22Rv1 (cell line): Measurements from ENCODE around the gene TLR2.

ENCODE experiments used
- H3K27ac ChIP-seq: fragments of 450-650 bp; 2 replicates; pipeline ENCODE4 v1.5.1; 2017
- CTCF ChIP-seq: fragments of 450-650 bp; IDR thresholded peaks from 2 replicates; pipeline ENCODE4 v1.5.1; 2017; ENCODE audit warnings: mild to moderate bottlenecking
- ZFX ChIP-seq: fragments of 450-650 bp; IDR thresholded peaks from 2 replicates; pipeline ENCODE4 v1.6.1; 2017; ENCODE audit warnings: antibody characterized with exemption, borderline replicate concordance

Gene TLR2

GRCh38 chr4:153729895-153730294 is 45.8 kb downstream of the TLR2 start:
- TF ChIP-seq CTCF: no peak
- TF ChIP-seq ZFX: no peak
- no peak overlapping the region for H3K27ac ChIP-seq

- TF ChIP-seq ZFX (no peak), CTCF (no peak)
- no peak overlapping the region for H3K27ac ChIP-seq
Observed at GRCh38 chr4:153731239-153731638, 47.2 kb downstream of the TLR2 start.

- no peak overlapping the region for H3K27ac ChIP-seq
- TF ChIP-seq CTCF: no peak
- no peak for TF ChIP-seq ZFX
Observed at GRCh38 chr4:153733751-153734448, 49.8 kb downstream of the TLR2 start.

- H3K27ac ChIP-seq: no peak overlapping the region
- TF ChIP-seq CTCF (no peak), ZFX (no peak)
Observed at GRCh38 chr4:153735906-153736461, 51.9 kb downstream of the TLR2 start.

- TF ChIP-seq CTCF: no peak
- TF ChIP-seq ZFX: no peak
- no peak overlapping the region for H3K27ac ChIP-seq
Observed at GRCh38 chr4:153741541-153741940, 57.5 kb downstream of the TLR2 start.

- no peak for TF ChIP-seq ZFX
- no peak for TF ChIP-seq CTCF
- no peak overlapping the region for H3K27ac ChIP-seq
Observed at GRCh38 chr4:153745651-153746050, 61.6 kb downstream of the TLR2 start.

GRCh38 chr4:153747406-153747955 is 63.4 kb downstream of the TLR2 start:
- TF ChIP-seq CTCF (no peak), ZFX (no peak)
- H3K27ac ChIP-seq: no peak overlapping the region
